HG02798 (cell line): ENCODE measurements around the gene FLRT2.

ENCODE experiments used
- ATAC-seq: cut with Tn5 transposase; IDR thresholded peaks from one replicate; pipeline ENCODE4 v1.9.1; 2021; ENCODE audit warnings: mild to moderate bottlenecking; ENCODE audit not compliant: unreplicated experiment, poor library complexity

Gene FLRT2, protein sequence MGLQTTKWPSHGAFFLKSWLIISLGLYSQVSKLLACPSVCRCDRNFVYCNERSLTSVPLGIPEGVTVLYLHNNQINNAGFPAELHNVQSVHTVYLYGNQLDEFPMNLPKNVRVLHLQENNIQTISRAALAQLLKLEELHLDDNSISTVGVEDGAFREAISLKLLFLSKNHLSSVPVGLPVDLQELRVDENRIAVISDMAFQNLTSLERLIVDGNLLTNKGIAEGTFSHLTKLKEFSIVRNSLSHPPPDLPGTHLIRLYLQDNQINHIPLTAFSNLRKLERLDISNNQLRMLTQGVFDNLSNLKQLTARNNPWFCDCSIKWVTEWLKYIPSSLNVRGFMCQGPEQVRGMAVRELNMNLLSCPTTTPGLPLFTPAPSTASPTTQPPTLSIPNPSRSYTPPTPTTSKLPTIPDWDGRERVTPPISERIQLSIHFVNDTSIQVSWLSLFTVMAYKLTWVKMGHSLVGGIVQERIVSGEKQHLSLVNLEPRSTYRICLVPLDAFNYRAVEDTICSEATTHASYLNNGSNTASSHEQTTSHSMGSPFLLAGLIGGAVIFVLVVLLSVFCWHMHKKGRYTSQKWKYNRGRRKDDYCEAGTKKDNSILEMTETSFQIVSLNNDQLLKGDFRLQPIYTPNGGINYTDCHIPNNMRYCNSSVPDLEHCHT

DNA sequence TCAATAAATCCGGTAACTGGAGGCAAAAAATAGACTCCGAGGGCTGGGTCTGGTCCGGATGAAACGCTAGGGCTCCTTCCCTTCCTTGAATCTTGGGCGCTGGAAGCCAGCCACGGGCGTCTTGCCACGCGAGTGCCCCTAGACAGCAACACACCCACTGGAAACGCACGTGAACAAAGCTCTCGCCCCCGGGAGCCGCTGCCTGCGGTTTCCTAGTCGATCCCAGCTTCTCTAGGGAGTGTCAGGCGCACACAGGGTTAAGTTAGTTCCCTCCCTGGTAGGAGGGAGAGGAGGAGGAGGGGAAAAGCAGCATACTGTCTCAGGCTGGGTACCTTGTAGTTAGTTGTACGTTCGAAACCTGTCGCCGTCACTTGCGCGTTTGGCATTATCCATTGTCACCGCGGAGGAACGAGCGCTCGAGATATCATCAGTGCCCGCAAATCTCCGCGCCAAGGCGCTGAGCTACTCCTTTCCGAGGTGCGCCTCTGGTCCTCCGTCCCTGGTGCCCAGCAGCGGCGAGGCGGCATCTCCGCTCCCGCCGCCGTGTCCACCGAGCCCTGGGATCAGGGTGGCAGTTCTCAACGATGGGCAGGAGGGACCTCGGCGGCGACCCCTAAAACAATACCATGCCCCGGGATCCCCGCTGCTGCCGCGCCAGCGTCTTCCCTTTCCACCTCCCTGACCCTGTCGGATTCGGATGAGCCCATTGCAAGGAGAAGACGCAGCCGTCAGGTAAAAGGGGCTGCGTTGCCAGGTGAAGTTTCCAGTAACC lies at the start of gene FLRT2:
TSS of gene FLRT2 (plus strand) at position 342 of the 772 bp plus-strand sequence. CDS start 91,371 bp downstream, outside the sequence.
- no peak for ATAC-seq

GRCh38 chr14:85481471-85481870 lies 48.5 kb upstream of the FLRT2 start:
- ATAC-seq: no peak

- ATAC-seq: no peak
These were observed 47.4 kb upstream of the FLRT2 start for GRCh38 chr14:85482552-85482951.

DNA sequence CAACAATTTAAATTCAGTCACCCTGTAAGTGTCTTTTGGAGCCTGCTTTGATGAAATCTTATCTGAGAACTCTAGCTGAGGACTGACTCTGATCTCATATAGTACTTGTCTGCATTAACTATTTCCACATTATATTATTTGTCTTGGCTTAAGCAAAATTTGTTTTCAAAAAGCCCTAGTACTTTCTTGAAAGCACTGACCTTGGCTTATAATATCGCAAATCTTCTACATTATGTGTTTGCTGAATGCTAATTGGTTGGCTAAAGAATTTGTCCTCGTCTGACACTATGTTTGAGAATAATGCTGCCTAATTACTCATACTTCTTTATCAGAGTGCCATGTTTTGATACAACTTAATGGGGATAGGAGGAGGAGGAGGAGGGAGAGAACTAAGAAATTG lies 46.9 kb upstream of the FLRT2 start:
- no peak for ATAC-seq

GRCh38 chr14:85483652-85484051 lies 46.3 kb upstream of the FLRT2 start:
- no peak for ATAC-seq

DNA sequence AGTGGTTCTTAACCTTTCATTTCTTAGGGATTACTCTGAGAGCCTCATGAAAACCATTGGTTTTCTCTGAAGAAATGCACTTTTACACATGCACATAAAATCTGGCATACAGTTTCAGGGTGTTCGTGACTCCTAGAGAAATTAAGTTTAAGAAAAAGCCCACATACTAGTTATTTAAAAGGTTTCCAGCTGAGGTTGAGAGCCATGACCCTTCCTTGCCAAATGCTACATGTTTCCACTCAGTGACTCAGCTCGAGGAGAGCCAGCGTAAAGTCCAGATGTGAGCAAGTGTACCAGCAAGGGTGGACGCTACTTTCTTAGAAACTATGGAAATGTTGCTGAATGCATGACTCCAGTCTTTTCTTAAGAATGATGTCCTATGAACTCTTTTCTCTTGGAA lies 42.7 kb upstream of the FLRT2 start:
- no peak for ATAC-seq

DNA sequence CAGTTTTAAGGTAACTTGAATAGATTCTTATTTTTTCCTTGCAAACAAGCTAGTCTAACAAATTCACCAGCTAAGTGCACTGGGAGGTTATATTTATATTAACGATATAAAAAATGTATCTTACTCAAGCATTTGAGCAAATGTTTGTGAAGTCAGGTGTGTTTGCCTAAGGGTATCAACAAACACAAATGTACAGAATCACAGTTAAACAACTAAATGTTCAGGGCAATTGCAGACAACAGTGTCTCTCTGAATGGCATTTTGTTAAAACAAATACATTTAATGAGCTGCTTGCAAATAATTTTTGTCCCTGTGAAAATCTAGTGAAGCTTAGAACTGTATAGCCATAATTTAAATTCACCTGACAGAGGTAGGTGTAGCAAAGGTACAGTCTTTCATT lies 28.2 kb upstream of the FLRT2 start:
- no peak for ATAC-seq

DNA sequence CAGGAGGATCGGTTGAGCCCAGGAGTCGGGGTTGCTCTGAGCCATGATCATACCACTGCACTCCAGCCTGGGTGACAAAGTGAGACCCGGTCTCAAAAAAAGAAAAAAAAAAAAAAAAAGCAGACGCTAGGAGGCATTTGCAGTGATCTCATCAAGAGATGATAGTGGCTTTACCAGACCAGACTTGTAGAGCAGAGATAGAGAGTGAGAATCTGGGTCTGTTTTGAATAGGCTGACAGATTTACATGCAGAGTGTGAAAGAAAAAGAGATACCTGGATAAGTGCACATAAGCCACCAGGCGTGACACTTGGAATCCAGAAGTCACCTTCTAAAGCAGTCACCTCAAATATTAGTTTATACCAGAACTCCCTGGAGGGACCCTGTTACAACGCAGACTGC lies 21.1 kb upstream of the FLRT2 start:
- no peak for ATAC-seq

GRCh38 chr14:85512451-85512850 lies 17.5 kb upstream of the FLRT2 start:
- ATAC-seq: no peak

DNA sequence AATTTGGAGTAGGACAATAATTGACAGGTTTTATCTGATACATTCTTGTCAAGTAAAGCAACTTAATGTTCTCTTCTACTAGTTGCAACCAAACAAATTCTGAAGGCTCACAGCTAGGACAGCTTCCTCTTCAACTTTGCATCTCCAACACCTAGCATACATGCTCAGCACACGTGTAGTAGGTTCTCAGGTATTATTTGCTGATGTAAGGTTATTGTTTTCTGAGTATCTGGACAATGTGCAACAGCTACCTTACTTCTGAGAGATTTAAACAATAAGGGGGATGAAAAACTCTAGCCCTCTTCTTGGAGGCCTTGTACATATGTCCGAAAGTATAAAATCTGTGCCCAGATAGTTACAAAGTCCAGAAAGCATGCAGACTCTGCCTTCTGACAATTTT lies 15.5 kb upstream of the FLRT2 start:
- ATAC-seq: no peak

GRCh38 chr14:85516239-85517113 lies 13.5 kb upstream of the FLRT2 start:
- ATAC-seq: no peak

DNA sequence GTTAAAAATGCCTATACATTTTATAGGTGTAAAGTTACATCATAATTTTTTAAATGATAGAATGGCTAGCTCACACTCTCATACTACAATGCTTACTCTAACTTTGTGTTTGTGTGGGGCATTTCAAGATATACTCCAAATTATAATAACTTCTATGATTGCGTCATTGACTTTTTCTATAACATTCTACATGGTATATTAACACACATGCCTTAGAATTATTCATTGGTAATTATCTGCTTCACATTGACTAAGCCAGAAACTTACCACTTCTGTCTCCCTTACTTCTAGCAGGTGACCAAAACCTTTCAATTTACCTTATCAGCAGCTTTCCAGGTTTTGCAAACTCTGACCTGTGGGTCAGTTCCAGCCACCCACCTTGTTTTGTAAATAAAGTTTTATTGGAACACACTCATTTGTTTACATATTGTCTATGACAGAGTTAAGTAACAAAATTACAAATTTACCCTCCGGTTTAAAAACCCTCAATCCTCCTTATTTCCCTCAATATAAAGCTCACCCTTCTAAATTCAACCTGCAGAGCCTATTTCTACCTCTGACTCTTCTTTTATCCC lies 12.7 kb upstream of the FLRT2 start:
- ATAC-seq: no peak

DNA sequence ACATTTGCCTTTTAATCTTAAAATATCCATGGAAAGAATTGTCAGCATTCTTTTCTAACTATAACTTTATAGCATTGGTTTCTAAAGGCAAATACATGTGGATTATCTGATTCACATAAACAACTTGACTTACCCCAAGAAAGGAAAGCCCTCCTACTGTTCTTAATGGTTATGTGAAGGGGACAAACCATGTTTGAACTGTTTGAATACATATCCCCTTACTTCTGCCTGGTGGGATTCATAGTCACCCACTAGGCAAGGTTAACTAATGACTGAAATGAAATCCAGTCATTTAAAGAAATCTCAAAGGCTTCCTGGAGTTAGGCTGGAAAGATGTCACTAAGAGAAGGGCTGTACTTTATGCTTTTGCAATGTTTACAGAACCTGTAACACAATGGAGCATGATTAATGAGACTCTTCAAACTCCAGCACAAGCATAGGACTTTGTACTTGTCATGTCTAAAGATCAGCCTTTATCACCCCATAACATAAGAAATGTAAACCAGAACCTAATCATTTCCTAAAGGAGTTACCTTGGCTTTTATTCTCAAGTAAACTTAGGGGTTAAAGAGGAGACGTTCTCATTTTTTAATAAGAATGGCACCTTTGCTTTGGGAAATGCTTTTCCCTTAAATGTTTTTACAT lies 10.2 kb upstream of the FLRT2 start:
- no peak for ATAC-seq

DNA sequence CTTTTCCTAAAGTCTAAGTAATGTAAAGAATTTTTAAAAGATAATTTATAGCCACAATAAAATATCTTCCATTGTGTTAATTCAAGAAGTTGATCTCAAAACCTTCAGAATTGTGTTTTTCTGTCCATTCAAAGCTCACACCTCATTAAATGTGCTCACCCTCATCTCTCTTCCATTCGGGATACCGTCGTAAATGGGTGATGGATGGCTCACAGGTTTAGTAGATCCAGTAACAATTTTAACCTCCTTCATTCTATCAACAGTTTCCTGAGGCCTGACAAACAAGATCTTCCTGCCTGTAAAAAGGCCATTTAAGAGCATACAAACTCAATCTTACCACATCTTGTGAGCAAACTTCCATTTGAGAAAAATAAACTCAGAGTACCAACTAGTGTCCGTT lies 9.4 kb upstream of the FLRT2 start:
- no peak for ATAC-seq

GRCh38 chr14:85523624-85524023 lies 6.3 kb upstream of the FLRT2 start:
- ATAC-seq: no peak

DNA sequence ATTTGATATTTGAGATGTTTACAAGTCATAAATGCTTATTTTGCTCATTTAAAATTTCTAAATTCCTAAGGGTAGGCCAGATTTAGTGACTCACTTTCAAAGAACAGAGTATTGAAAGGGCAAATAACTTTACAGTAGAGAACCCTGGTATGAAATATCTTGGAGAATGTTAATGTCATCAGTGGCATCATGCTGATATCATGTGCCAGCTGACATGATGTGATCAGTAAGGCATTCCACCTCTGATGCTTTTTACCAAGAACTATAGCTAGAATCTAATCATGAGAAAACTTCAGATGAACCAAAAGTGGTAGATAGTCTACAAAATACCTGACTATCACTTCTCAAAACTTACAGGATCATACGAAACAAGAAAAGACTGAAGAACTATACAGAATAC lies 2.9 kb upstream of the FLRT2 start:
- no peak for ATAC-seq

DNA sequence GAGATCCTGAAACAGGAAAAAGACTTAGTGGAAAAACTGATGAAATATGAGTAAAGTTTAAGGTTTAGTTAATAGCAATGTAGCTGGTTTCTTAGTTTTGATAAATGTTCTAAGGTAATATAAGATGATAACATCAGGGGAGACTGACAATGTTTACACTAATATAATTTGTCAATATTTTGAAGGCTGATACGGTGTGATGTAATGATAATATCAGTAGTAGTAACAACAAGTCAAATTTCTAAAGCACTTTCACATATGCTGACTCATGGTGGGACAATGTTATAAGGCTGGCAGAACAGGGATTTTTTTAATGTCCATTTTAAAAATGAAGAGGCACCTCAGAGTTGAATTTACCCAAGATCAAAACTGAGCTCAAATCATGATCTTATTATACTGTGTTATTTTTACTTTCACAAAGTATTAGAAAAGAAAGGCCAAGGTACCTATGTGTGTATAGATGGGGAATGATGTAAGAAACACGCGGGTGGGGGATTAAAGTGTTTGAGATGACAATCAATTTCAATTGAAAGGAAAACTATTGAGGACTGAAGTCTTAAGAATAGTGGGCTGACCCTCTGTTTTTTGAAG lies 2.4 kb upstream of the FLRT2 start:
- no peak for ATAC-seq

GRCh38 chr14:85528080-85528896 lies 1.7 kb upstream of the FLRT2 start:
- no peak for ATAC-seq
